GM21529 (cell line): ENCODE data around the gene LUZP2.
"Not testable (repeated sequence)": the region's sequence is repeated elsewhere in the genome, so short reads cannot be mapped to it uniquely, and the experiment has no call there.

Source experiments
- ATAC-seq: cut with Tn5 transposase; IDR thresholded peaks from one replicate; pipeline ENCODE4 v1.9.1; 2021; ENCODE audit not compliant: unreplicated experiment

LUZP2 gene

GRCh38 chr11:24890426-24890825 is 393.6 kb downstream of the LUZP2 start:
- ATAC-seq, result no peak

- ATAC-seq, result not testable (repeated sequence)
Observed at GRCh38 chr11:24891845-24892492, 395.1 kb downstream of the LUZP2 start.

- no peak for ATAC-seq
Observed at GRCh38 chr11:24896118-24896835, 399.4 kb downstream of the LUZP2 start.

- ATAC-seq, result no peak
Observed at GRCh38 chr11:24900514-24900913, 403.7 kb downstream of the LUZP2 start.

GRCh38 chr11:24900960-24901549 is 404.2 kb downstream of the LUZP2 start:
- ATAC-seq, result no peak

GRCh38 chr11:24903555-24903954 is 406.7 kb downstream of the LUZP2 start:
- no peak for ATAC-seq

GRCh38 chr11:24925091-24925490 is 428.2 kb downstream of the LUZP2 start:
- ATAC-seq, result no peak

GRCh38 chr11:24932110-24933000 is 435.5 kb downstream of the LUZP2 start:
- no peak for ATAC-seq

- no peak for ATAC-seq
Observed at GRCh38 chr11:24934733-24935439, 438.0 kb downstream of the LUZP2 start.

GRCh38 chr11:24944891-24945290 is 448.0 kb downstream of the LUZP2 start:
- no peak for ATAC-seq

- no peak for ATAC-seq
Observed at GRCh38 chr11:24949406-24949805, 452.6 kb downstream of the LUZP2 start.

- ATAC-seq, result no peak
Observed at GRCh38 chr11:24963852-24964251, 467.0 kb downstream of the LUZP2 start.

GRCh38 chr11:24965748-24966147 is 468.9 kb downstream of the LUZP2 start:
- ATAC-seq, result no peak

GRCh38 chr11:24993903-24994302 is 497.1 kb downstream of the LUZP2 start:
- ATAC-seq, result not testable (repeated sequence)

GRCh38 chr11:24999929-25000328 is 503.1 kb downstream of the LUZP2 start:
- not testable (repeated sequence) for ATAC-seq

GRCh38 chr11:25037431-25037830 is 540.6 kb downstream of the LUZP2 start:
- no peak for ATAC-seq

- ATAC-seq, result no peak
Observed at GRCh38 chr11:25038131-25038530, 541.3 kb downstream of the LUZP2 start.

GRCh38 chr11:25039165-25039564 is 542.3 kb downstream of the LUZP2 start:
- ATAC-seq, result no peak

- no peak for ATAC-seq
Observed at GRCh38 chr11:25048632-25049031, 551.8 kb downstream of the LUZP2 start.

- no peak for ATAC-seq
Observed at GRCh38 chr11:25052844-25053243, 556.0 kb downstream of the LUZP2 start.

GRCh38 chr11:25057861-25058260 is 561.0 kb downstream of the LUZP2 start:
- ATAC-seq, result no peak
